M059J (cell line): ENCODE measurements around the gene TUBA4B. TPM values are rescaled to one million over a fixed set of nuclear protein-coding genes. Genes with fewer than 3 reads are reported as not detected.

Source experiments
- DNase-seq: peaks from one replicate; pipeline ENCODE4 v3.0.0-alpha.2; 2012; ENCODE audit warnings: low read depth
- total RNA-seq: library from RNA; depleted of rRNA; stranded (reverse); fragments of >200 nt; shearing (Covaris generic); gene quantifications from 2 replicates; pipeline ENCODE4 v1.2.3, GENCODE V29; 2014; rRNA removed

Gene TUBA4B
- not detected in 2 replicates for total RNA-seq

DNA sequence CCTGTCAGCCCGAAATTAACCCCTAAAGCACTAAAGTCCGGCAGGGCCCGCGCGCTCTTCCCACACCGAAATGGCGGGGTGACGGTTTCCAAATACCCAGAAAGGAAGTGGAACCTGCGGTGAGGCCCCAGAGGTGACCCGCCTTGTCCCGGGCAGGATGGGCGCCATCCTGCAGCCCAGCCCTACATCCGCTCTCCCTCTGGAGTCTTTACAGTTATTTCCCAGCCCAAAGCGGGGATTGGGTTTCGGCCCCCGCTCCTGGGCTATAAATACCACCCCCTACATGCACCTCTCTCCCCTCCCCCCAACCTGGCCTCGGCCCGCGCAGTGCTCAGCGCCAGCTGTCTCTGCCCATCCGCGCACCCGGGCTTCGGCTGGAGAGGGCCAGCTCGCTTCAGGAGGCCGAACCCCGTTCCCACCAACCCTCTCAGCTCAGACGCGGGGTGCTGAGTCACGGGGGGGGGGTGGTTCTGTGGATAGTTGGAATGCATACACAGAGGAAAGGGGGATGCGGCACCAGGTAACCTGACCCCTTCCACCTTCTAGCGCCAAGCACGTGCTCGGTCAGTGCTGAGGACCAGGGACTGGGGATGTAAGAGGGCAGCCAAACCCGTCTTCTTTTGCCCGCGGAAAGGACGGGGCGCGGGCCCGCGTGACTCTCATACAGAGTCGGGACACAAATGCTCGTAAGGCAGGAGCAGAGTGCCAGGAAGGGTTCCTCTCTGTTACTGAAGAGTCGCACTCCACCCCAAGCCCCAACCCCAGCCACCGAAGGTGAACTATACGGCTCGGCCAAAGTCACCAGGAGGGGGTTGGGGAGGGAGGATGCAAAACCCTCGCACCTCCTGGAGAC, at the start of gene TUBA4B:
Gene TUBA4B (plus strand): TSS at position 344 of the 853 bp plus-strand sequence. CDS start 165 bp downstream, at position 509.
- DNase-seq, result peak; percentile 79

DNA sequence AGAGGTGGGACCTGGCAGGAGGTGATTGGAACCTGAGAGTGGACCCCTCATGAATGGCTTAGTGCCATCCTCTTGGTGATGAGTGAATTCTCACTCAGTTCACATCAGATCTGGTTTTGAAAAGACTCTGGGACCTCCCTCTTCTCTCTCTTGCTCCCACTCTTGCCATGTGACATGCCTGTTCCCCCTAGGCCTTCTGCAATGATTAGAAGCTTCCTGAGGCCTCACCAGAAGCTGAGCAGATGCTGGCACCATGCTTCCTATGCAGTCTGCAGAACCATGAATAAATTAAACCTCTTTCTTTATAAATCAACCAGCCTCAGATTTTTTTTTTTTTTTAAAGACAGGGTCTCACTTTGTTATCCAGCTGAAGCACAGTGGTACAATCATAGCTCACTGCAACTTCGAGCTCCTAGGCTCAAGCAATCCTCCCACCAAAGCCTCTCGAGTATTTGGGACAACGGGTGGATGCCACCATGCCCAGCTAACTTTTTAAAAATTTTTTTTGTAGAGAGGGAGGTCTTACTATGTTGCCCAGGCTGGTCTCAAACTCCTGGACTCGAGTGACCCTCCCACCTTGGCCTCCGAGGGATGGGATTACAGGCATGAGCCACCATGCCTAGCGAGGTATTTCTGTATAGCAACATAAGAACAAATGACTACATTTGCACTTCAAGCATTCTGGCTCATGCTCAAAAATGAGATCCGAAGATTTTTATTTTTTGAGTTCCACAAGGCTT, 48.4 kb upstream of the TUBA4B start:
- no peak for DNase-seq

DNA sequence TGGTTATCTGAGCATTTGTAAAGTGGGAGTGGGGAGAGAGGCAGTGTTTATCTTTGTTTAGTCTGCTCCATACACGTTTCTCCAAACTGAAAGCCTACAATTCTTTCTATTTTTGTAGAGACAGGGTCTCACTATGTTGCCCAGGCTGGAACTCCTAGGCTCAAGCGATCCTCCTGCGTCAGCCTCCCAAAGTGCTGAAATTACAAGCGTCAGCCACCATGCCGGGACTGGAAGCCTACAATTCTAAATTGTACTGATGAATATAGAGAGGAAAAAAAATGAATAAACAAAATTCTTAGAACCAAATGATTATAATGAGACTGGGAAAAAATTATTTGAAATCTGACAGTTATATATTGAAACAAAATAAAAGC, 47.9 kb upstream of the TUBA4B start:
- no peak for DNase-seq

DNA sequence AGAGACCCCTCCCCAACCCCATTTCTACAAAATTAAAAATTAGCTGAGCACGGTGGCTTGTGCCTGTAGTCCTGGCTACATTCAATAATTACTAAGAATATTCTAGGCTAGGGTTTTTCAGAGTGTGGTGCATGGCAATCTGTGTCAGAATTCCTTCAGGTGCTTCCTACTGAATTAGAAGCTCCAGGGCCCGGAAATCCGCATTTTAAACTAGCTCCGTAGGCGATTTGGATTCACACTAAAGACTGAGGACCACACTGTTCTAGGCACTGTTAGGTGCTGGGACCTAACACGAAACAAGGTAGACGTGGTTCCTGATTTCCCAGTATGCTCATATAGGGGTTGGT, 47.1 kb upstream of the TUBA4B start:
- DNase-seq, result no peak

DNA sequence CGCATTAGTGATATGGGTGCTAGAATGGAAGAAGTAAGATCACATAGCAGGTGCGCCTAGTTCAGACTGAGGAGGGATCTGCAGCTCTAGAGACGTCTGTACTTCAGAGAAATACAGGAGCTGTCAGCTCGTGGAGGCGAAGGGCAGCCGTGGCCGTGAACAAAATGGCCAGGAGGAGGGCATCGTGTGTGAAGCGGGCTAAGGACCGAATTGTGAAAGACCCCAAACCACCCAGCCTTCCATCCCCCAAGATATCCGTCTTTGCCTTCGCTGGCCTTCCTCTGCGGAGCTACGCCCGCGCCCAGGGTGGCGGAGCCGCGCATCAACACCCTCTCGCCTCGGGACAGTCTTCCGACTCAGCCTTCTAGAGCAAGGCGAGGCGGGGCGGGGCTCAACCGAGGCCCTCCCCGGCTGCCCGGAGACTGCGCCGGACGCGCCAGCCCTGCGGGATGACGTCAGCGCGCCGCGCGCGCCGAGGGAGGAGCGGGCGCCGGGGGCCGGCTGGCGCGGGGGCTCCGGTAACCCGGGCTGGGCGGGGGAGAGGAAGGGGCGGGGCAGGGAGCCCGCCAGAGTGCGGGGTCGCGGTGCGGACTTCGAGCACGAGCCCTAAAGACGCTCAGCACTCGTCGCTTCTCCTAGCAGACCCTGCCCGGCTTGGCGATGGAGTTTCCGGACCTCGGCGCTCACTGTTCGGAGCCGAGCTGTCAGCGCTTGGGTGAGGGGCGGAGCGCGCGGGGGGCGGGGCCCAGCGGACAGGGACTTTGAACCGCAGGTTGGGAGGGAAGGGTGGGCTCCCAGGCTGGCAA, 46.5 kb upstream of the TUBA4B start, which contains the start of gene ZFAND2B:
Gene ZFAND2B (plus strand): TSS at position 455 of the 806 bp plus-strand sequence. CDS start 206 bp downstream, at position 661.
- DNase-seq, result peak; percentile 89

DNA sequence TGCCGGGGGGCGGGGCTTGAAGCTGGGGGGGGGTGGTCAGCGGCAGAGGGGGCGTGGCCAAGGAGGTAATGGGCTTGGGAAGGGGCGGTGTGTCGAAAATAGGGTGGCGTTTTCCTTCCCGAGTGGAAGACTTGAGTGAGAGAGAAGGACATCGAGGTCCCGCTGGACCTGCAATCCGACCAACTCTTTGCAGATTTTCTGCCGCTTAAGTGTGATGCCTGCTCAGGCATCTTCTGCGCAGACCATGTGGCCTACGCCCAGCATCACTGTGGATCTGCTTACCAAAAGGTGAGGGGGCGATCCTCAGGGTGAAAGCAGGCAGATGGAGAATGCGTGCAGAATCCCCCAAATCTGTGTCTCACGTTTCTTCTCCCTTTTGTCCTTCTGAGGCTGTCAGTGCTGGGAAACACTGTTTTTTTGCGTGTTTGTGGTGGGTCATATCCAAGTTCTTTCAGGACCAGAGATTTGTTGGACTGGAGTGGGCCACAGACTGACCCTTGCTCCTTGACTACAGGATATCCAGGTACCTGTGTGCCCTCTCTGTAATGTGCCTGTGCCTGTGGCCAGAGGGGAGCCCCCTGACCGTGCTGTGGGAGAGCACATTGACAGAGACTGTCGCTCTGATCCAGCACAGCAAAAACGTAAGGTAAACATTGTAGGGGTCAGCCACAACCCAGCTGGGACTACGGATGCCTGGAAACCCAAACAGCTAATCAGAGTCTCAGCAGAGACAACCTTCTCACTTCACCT, 45.7 kb upstream of the TUBA4B start:
- DNase-seq, result no peak

DNA sequence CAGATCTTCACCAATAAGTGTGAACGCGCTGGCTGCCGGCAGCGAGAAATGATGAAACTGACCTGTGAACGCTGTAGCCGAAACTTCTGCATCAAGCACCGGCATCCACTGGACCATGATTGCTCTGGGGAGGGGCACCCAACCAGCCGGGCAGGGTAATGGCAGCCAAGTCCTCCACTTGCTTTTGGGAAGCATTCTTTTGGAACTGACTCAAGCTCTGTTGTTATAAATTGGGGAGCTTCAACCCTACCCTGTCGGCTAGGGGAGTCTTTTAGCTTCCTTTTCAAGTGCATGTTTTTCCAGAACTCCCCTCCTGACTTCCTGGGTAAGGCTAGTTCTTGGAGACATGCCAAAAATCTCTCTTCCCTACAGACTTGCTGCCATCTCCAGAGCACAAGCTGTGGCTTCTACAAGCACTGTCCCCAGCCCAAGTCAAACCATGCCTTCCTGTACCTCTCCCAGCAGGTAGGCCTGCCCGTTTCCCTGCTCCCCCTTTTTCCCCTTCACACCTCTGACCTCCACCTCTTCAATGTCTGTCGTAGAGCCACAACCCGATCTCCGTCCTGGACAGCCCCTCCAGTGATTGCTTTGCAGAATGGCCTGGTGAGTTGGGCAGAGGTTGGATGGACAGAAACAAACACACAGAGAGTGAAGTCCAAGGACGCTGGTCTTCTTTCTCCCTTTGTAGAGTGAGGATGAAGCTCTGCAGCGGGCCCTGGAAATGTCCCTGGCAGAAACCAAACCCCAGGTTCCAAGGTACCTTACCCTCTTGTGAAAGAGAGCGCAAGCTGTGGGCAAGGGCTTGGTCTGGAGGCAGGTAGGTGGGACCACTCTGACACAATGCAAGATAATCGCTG, 44.9 kb upstream of the TUBA4B start:
- DNase-seq, result peak; percentile 61

DNA sequence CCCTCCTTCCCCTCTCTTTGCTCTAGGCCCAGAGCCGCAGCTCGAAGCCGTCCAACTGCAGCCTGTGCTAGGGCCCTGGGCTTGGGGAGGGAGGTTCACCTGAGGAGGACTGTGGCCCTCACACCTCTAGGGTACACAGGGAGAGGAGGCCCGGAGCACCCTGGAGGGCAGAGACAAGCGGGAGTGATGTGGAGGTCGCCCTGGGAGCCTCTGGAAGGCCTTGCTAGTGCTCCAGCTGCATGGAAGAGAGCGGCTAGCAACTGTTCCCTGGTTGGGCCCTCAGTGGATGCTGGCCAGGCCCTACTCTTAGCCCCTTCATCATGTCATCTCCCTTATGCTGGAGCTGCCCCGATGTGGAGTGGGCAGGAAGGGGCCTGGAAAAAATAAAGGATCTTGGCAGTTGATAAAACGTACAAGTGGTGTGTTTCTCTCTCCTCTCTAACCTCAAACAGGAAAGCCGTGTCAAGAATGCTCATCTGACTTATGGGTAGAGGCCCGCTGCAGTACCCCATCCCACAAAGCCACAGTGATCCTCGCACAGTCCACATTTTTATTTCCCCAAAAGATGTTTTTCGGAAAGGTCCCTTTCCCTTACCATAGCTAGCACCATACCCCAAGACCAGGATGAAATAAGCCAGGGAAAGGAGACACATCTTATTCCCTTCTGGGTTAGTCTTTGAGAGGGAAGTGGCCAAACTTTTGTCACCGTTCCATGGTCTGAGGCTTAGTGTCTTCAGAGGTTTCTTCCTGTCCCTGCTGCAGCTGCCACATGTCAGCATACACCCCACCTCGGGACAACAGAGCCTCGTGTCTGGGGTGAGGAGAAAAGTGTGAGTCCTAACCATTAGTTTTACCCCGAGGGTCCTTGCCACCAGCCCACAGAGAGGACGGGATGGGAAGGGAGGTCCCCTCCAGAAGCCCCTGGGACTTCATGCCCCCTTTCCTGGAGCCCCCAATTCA, 43.5 kb upstream of the TUBA4B start:
- DNase-seq, result no peak

DNA sequence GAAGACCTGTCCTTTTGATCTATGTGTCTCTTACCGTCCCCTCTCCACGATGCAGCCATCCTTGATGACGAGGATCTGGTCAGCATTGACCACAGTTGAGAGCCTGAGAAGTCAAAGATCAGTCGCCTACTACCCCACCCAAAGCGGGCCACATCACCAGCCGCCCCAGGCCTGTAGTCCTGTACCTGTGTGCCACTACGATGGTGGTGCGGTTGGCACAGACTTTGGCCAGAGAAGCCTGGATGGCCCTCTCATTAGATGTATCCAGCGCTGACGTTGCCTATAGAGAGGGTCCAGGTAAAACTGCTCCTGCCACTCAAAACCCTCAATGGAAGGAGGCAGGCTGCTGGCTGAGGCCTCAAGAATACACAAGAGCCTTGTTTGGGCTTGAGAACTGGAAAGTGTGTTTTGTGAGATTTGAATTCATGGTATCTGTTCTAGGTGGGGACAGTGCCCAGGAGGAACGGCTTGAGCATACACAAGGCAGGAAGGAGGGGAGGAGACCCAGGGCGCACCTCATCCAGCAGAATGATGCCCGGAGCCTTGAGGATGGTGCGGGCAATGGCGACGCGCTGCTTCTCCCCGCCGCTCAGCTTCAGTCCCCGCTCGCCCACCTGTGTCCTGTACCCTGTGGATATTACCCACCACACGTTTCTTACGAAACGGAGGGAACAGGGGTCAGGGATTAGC, 42.7 kb upstream of the TUBA4B start:
- no peak for DNase-seq

DNA sequence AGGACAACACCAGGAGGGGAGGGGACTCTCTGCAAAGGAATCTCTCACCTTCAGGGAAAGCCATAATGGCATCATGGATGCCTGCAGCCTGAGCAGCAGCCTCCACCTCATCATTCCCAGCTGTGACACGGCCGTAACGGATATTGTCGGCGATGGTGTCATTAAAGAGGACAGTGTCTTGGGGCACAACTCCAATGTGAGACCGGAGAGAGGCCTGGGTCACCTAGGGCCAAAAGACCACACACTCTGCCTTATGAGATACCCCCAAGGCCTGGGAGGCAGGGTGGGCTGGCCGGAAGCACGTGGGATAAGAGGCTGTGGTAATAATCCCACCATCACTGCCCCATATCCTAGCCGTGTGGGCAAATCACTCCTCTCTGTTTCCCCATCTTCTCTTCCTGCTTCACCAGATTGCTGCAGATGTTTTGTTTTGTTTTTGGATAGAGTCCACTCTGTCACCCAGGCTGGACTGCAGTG, 42.1 kb upstream of the TUBA4B start:
- no peak for DNase-seq

DNA sequence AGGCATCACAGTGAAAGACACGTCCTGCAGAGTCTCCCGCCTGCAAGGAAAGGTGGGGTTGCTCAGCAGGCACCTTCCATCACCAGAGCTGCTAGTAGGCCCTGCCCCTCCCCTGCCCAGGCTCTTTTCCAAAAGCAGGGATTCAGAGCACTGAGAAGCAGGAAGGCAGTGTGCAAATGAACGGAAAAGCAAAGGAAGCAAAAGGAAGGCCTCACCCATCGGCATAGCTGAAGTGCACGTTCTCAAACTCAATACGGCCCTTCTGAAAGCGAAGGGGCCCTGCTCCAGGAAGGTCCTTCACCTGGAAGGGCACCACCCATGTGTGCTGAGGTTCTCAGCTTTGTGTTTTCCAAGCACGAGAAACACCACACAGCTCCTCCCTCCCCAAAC, 40.0 kb upstream of the TUBA4B start:
- DNase-seq, result no peak

DNA sequence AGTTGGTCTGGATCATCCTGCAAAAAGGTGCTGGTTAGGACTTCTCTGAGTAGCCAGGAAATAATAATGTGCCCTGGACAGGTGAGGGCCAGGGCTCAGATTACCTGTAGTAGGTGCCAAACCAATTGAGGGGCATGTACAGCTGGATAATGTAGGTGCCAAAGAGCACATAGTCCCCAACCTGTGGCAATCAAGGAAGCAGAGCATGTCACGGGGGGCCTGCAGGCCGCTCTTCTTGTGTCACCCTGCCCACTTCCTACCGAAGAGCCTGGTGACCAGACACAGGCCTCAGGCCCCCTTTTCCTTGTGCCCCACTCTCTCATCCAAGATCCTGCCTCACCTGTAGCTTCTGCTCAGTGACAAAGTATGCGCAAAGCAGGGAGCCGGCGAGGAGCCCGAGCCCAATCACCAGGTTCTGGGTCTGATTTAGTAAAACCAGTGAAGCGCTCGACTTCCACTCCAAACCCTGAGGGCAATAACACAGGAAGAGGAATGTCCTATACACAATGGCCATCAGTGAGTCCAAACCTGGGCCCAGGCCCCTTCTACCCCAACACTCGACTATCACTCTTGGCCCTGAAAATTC, 39.5 kb upstream of the TUBA4B start:
- no peak for DNase-seq

DNA sequence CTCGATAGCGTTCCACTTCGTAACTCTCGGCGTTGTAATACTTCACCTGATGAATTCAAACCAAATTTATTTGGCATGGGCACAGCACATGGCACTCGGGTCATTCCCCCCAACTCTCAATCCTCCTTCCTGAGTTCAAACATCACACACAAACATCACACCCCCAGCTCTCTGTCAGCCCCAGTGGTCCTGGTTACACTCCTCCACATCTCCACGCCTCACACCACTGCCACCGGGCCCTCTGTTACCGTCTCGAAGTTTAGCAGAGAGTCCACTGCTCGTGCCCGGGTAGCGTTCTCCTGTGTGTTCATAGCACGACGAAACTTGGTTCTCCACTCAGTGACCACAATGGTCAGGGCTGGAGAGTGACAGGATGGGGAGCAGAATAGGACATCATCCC, 38.9 kb upstream of the TUBA4B start:
- no peak for DNase-seq

DNA sequence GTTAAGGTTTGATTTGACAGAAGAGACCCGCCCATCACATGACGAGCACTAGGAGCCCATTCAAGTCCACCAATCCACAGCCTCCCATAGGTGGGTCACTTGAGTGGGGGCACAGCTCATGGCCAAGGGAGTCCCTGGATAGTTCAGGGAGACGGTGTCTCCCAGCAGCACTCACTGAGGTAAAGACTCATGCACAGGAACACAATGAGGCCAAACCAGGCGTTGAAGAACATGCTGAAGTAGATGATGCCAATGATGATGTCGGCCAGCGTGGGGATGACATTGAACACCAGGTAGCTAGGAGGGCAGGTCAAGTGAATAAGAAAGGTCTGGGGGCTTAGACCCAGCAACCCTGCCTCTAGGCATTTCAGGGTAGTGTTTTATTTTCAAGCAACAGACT, 38.3 kb upstream of the TUBA4B start:
- no peak for DNase-seq

DNA sequence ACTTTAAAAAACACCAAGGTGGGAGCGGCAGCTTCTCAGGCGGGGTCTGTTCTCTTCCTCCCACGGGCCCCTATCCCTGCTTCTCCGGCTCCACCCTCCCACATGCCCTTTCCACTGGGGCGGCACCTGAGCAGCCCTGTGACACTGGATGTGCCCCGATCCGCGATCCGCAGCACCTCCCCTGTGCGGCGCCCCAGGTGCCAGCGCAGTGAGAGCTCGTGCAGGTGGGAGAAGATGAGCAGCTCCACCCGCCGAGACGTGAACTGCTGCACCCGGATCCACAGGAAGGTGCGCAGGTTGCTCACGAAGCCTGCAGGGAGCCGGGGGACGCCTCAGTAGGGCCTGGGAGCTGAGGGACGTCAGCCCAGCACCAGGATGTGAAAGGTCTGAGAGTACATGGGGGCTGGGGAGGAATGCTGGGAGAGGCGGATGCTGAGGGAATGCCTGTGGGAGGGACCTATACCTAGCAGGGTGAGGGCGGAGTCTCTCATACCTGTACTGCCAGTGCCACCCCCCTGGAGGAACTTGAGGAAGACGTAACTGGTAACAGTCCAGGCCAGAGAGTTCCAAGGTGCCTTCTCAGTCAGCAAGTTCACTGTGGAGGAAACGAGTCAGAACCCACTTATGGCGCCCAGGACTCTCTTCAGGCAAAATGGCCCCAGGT, 37.0 kb upstream of the TUBA4B start:
- no peak for DNase-seq

DNA sequence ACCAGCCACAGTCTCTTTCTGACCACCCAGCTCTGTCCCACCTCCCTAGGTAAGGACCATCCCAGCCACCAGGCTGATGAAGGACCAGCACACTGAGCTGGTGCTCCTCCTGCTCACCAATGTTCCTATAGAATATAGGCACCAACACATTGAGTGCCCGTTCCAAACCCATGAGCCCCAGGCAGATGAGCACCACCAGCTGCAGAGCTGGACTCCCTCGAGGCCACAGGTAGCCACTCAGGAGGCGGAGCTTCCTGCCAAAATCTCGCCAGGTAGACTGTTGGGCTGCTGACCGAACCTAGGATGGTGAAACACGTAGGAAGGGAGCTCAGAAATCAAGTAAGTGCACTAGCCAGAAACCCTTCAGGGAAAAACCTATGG, 36.5 kb upstream of the TUBA4B start:
- DNase-seq, result no peak

DNA sequence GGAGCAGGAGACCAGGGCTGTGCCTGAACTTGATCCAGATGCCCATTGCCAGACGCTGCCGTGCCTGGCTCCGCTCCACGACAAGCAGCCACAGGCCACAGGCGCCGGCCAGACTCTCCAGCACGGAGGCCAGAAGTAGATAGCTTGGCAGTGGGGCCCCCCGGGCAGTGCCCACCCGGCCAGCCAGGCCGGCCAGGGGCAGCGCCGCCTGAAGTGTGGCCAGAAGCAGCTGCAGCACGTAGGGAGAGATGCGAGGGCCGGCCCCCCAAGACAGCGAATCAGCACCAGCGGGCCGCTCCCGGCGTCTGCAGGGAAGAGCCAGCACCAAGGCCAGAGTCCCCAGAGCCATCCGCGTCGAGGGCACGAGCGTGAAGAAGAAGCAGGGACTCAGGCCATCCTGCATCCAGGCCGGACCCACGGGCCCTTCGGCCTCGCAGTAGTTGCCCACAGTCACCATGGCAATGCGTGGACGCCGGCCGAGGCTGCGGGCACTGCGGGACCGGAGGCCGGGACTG, 34.8 kb upstream of the TUBA4B start:
- peak; percentile 82 for DNase-seq
